MM.1S (cell line): Measurements from ENCODE around the gene RXYLT1.

Experiments used
- DNase-seq: peaks from one replicate; pipeline ENCODE4 v3.0.0-alpha.2; 2015
- H2AFZ ChIP-seq: fragments of 300-600 bp; sonication (generic); 2 replicates; pipeline ENCODE4 v1.6.0; 2016; ENCODE audit warnings: antibody characterized with exemption, low read length
- H3F3A ChIP-seq: fragments of 300-600 bp; sonication (generic); 2 replicates; pipeline ENCODE4 v1.6.1; 2016; ENCODE audit warnings: mild to moderate bottlenecking, antibody characterized with exemption, low read length, moderate library complexity, mixed read lengths; ENCODE audit not compliant: insufficient read depth
- H3K27ac ChIP-seq: fragments of 300-600 bp; sonication (generic); 2 replicates; pipeline ENCODE4 v1.5.1; 2016; ENCODE audit warnings: mild to moderate bottlenecking, low read length
- H3K27me3 ChIP-seq: fragments of 300-600 bp; sonication (generic); replicated peaks from 2 replicates; pipeline ENCODE4 v1.6.0; 2016; ENCODE audit warnings: low read length; ENCODE audit not compliant: insufficient read depth
- H3K36me3 ChIP-seq: fragments of 300-600 bp; sonication (generic); replicated peaks from 2 replicates; pipeline ENCODE4 v1.6.1; 2016; ENCODE audit warnings: mild to moderate bottlenecking, low read length, mixed read lengths; ENCODE audit not compliant: insufficient read depth
- H3K4me1 ChIP-seq: fragments of 300-600 bp; sonication (generic); 2 replicates; pipeline ENCODE4 v1.6.1; 2016; ENCODE audit warnings: low read length, mixed read lengths
- H3K4me2 ChIP-seq: fragments of 300-600 bp; sonication (generic); 2 replicates; pipeline ENCODE4 v1.6.0; 2016; ENCODE audit warnings: low read depth, low read length
- H3K4me3 ChIP-seq: fragments of 300-600 bp; sonication (generic); 2 replicates; pipeline ENCODE4 v1.5.1; 2016; ENCODE audit warnings: low read length, mixed read lengths
- H3K79me2 ChIP-seq: fragments of 300-600 bp; sonication (generic); 2 replicates; pipeline ENCODE4 v1.6.1; 2016; ENCODE audit warnings: mixed run types, low read length, mixed read lengths
- H3K9ac ChIP-seq: fragments of 300-600 bp; sonication (generic); 2 replicates; pipeline ENCODE4 v1.6.1; 2016; ENCODE audit warnings: low read length, mixed read lengths
- H3K9me2 ChIP-seq: fragments of 300-600 bp; sonication (generic); replicated peaks from 2 replicates; pipeline ENCODE4 v1.6.1; 2016; ENCODE audit warnings: mild to moderate bottlenecking, low read length, mixed read lengths; ENCODE audit not compliant: insufficient read depth
- H3K9me3 ChIP-seq: fragments of 300-600 bp; sonication (generic); replicated peaks from 2 replicates; pipeline ENCODE4 v1.6.1; 2016; ENCODE audit warnings: mild to moderate bottlenecking, low read length, mixed read lengths; ENCODE audit not compliant: insufficient read depth
- H4K20me1 ChIP-seq: fragments of 300-600 bp; sonication (generic); 2 replicates; pipeline ENCODE4 v1.6.1; 2016; ENCODE audit warnings: mild to moderate bottlenecking, low read length, moderate library complexity, mixed read lengths; ENCODE audit not compliant: insufficient read depth
- CTCF ChIP-seq: fragments of 300-600 bp; sonication (generic); IDR thresholded peaks from 2 replicates; pipeline ENCODE4 v1.5.1; 2016; ENCODE audit warnings: antibody characterized with exemption, low read length, mixed read lengths
- EZH2 ChIP-seq: fragments of 300-600 bp; sonication (generic); optimal IDR thresholded peaks from 2 replicates; pipeline ENCODE3; 2017; ENCODE audit warnings: low read depth, mild to moderate bottlenecking, antibody characterized with exemption, low read length, mixed read lengths
- EZH2phosphoT487 ChIP-seq: fragments of 300-600 bp; sonication (generic); IDR thresholded peaks from 2 replicates; pipeline ENCODE4 v1.6.1; 2018; ENCODE audit warnings: antibody characterized with exemption, low read length

Gene RXYLT1

GRCh38 chr12:63811334-63811733, 31.6 kb downstream of the RXYLT1 start:
- Histone ChIP-seq H3K4me3 (no peak overlapping the region), H3K36me3 (no peaks in the 10 kb centered on the region), H3K27me3 (no peaks in the 10 kb centered on the region), H2AFZ (no peak overlapping the region), H3K9me2 (no peaks in the 10 kb centered on the region), H3K9me3 (no peaks in the 10 kb centered on the region), H3K9ac (no peak overlapping the region), H4K20me1 (no peaks in the 10 kb centered on the region), H3K27ac (no peak overlapping the region), H3K4me2 (no peak overlapping the region), H3F3A (peaks cover 11% of the 10 kb centered on the region), H3K79me2 (no peaks in the 10 kb centered on the region), H3K4me1 (peaks cover 20% of the 10 kb centered on the region)
- TF ChIP-seq CTCF (no peak), EZH2 (no peak), EZH2phosphoT487 (no peak)
- DNase-seq = no peak

- Histone ChIP-seq H3K79me2 (no peaks in the 10 kb centered on the region), H4K20me1 (no peaks in the 10 kb centered on the region), H3K27me3 (no peaks in the 10 kb centered on the region), H3K27ac (no peak overlapping the region), H3K9me2 (no peaks in the 10 kb centered on the region), H3K9ac (no peak overlapping the region), H3K9me3 (no peaks in the 10 kb centered on the region), H3K4me1 (peaks cover 20% of the 10 kb centered on the region), H3K4me3 (no peak overlapping the region), H3F3A (peaks cover 11% of the 10 kb centered on the region), H3K36me3 (no peaks in the 10 kb centered on the region), H2AFZ (no peak overlapping the region), H3K4me2 (no peak overlapping the region)
- TF ChIP-seq EZH2phosphoT487 (no peak), EZH2 (no peak), CTCF (no peak)
- DNase-seq = no peak
Observed at GRCh38 chr12:63811755-63812154, 32.0 kb downstream of the RXYLT1 start.

- Histone ChIP-seq H3K9me3 (no peaks in the 10 kb centered on the region), H4K20me1 (no peaks in the 10 kb centered on the region), H2AFZ (peak overlapping the region; percentile 41), H3K36me3 (no peaks in the 10 kb centered on the region), H3F3A (peaks cover 11% of the 10 kb centered on the region), H3K4me2 (peak overlapping the region; percentile 57), H3K27ac (peak overlapping the region; percentile 63), H3K9me2 (no peaks in the 10 kb centered on the region), H3K9ac (peak overlapping the region; percentile 11; the same call in 1 of the 2 replicates), H3K79me2 (no peaks in the 10 kb centered on the region), H3K4me3 (peak overlapping the region; percentile 14; the same call in 1 of the 2 replicates), H3K27me3 (no peaks in the 10 kb centered on the region), H3K4me1 (peaks cover 20% of the 10 kb centered on the region)
- TF ChIP-seq EZH2 (no peak), CTCF (no peak), EZH2phosphoT487 (no peak)
- no peak for DNase-seq
Observed at GRCh38 chr12:63814146-63814772, 34.5 kb downstream of the RXYLT1 start.
